ENCODE results near the gene ARSI. TPM values are rescaled to one million over a fixed set of nuclear protein-coding genes. Genes with fewer than 3 reads are reported as not detected.

The ARSI gene
- total and polyA plus RNA-seq, 7 donors, result 0.15 to 0.45 TPM; not detected in 5

GRCh38 chr5:150256410-150257064, 46.2 kb downstream of the ARSI start:
- ATAC-seq (peak in 3 of 4 donors; percentile 45 to 73 (median 66)), DNase-seq (no peak)
- peak; percentile 17 for TF ChIP-seq CTCF (IDR thresholded peaks at IDR 0.05)
- Histone ChIP-seq H3K36me3 (ENCODE audit: insufficient read depth in 1 of 2, low read depth in 1 of 2) (no peaks in the 10 kb centered on the region), H3K27ac (no peak overlapping the region), H3K4me3 (no peak overlapping the region), H3K4me1 (no peaks in the 10 kb centered on the region), H3K27me3 (ENCODE audit: insufficient read depth in 3 of 3, low read length in 2 of 3) (no peaks in the 10 kb centered on the region), H3K9me3 (no peaks in the 10 kb centered on the region)
- intact Hi-C loops (cut with DNase I), result no loop called here
- 61 to 80% (median 62%) methylated on average over 12 of the region's 12 CpGs for WGBS, 3 donors

GRCh38 chr5:150255659-150256409, 46.9 kb downstream of the ARSI start:
- no peak for DNase-seq
- Histone ChIP-seq H3K4me1 (no peaks in the 10 kb centered on the region), H3K27me3 (ENCODE audit: insufficient read depth in 3 of 3, low read length in 2 of 3) (no peaks in the 10 kb centered on the region), H3K27ac (no peak overlapping the region), H3K4me3 (no peak overlapping the region), H3K9me3 (no peaks in the 10 kb centered on the region), H3K36me3 (ENCODE audit: insufficient read depth in 1 of 2, low read depth in 1 of 2) (no peaks in the 10 kb centered on the region)
- peak in 1 of 4 donors; percentile 10 for ATAC-seq
- WGBS, 3 donors, result 65 to 78% (median 74%) methylated on average over 6 of the region's 6 CpGs
- no peak for TF ChIP-seq CTCF (IDR thresholded peaks at IDR 0.05)
- intact Hi-C loops (cut with DNase I), result no loop called here

DNA sequence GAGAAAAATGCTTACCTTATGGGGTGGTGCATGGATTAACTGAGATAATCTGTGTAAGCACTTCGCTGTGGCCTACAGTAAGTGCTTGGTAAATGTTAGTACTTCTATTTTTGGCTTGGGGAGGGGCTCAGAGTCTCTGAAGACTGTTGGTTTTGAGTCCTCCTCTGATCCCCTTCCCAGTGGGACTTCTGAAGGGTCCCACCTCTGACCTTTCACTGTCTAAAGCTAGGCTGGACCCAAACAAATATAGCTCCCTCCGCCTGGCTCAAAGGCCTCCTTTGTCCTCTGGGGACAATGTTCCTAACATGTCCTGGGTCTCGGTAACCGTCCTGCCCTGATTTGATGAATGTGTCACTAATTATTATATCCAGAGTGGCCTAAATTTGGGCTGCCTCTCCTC, 47.9 kb downstream of the ARSI start:
- no peaks in the 10 kb centered on the region for H3K4me1 ChIP-seq
- no peak for ATAC-seq
- intact Hi-C loops (cut with DNase I), result no loop called here

DNA sequence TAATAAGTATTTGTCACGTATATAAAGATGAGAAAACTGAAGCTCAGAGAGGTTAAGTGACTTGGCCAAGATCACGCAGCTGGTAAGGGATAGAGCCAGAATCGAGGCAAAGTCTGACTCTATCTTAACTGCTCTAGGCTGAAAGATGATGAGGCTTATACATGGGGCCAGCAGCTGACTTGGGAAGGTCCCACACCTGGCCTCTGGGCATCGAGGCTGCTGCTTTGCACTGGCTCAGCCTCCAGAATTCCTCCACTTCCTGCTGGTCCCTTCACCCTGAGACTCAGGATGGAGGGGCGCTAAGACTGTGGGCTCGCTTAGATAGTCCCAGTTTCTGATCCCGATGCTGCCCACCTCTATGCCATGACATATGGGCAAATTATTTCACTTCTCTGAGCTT, 48.3 kb downstream of the ARSI start:
- H3K27ac ChIP-seq, result no peak overlapping the region
- DNase-seq, result no peak
- no peak for ATAC-seq
- WGBS, 3 donors, result 71 to 80% (median 72%) methylated on average over 7 of the region's 7 CpGs
- H3K27me3 ChIP-seq (ENCODE audit: insufficient read depth in 3 of 3, low read length in 2 of 3), result no peaks in the 10 kb centered on the region
- no peaks in the 10 kb centered on the region for H3K9me3 ChIP-seq
- no peaks in the 10 kb centered on the region for H3K4me1 ChIP-seq
- TF ChIP-seq CTCF (IDR thresholded peaks at IDR 0.05), result no peak
- intact Hi-C loops (cut with DNase I), result no loop called here
- no peaks in the 10 kb centered on the region for H3K36me3 ChIP-seq (ENCODE audit: insufficient read depth in 1 of 2, low read depth in 1 of 2)
- H3K4me3 ChIP-seq, result no peak overlapping the region

More for the DNA sequence above, 47.9 kb downstream of the ARSI start:
- no peaks in the 10 kb centered on the region for H3K27me3 ChIP-seq (ENCODE audit: insufficient read depth in 3 of 3, low read length in 2 of 3)
- 72 to 85% (median 81%) methylated on average over 4 of the region's 4 CpGs for WGBS, 3 donors
- H3K4me3 ChIP-seq, result no peak overlapping the region
- no peaks in the 10 kb centered on the region for H3K9me3 ChIP-seq
- no peak for DNase-seq
- no peak overlapping the region for H3K27ac ChIP-seq
- no peaks in the 10 kb centered on the region for H3K36me3 ChIP-seq (ENCODE audit: insufficient read depth in 1 of 2, low read depth in 1 of 2)
- no peak for TF ChIP-seq CTCF (IDR thresholded peaks at IDR 0.05)
